HG02852 (cell line): ENCODE measurements around the gene HAGHL.
A peak's percentile ranks its signal among the peaks of the same experiment; 100 is the strongest.
"Not testable (repeated sequence)": the region's sequence is repeated elsewhere in the genome, so short reads cannot be mapped to it uniquely, and the experiment has no call there.

Experiments used
- ATAC-seq: cut with Tn5 transposase; IDR thresholded peaks from one replicate; pipeline ENCODE4 v1.9.1; 2021; ENCODE audit warnings: mild to moderate bottlenecking, moderate library complexity; ENCODE audit not compliant: unreplicated experiment

Gene HAGHL

GRCh38 chr16:706189-707061, 20.5 kb upstream of the HAGHL start:
- ATAC-seq, result no peak

- ATAC-seq, result no peak
These were observed 19.8 kb upstream of the HAGHL start for GRCh38 chr16:707062-707538.

- ATAC-seq, result no peak
These were observed 18.9 kb upstream of the HAGHL start for GRCh38 chr16:708019-708418.

- ATAC-seq, result no peak
These were observed 17.9 kb upstream of the HAGHL start for GRCh38 chr16:708959-709358.

- no peak for ATAC-seq
These were observed 17.1 kb upstream of the HAGHL start for GRCh38 chr16:709566-710499.

- no peak for ATAC-seq
These were observed 16.3 kb upstream of the HAGHL start for GRCh38 chr16:710500-711075.

- no peak for ATAC-seq
These were observed 15.8 kb upstream of the HAGHL start for GRCh38 chr16:711084-711483.

GRCh38 chr16:711548-712320, 15.2 kb upstream of the HAGHL start:
- ATAC-seq, result no peak

- ATAC-seq, result not testable (repeated sequence)
These were observed 14.1 kb upstream of the HAGHL start for GRCh38 chr16:712740-713250.

- no peak for ATAC-seq
These were observed 12.8 kb upstream of the HAGHL start for GRCh38 chr16:714079-714478.

- peak; percentile 66 for ATAC-seq
These were observed 12.1 kb upstream of the HAGHL start, which contains the start of gene METRN for GRCh38 chr16:714558-715476. TSS of gene METRN (plus strand) at chr16:715118. CDS start at chr16:715290, 172 bp downstream.

- ATAC-seq, result peak; percentile 23
These were observed 11.3 kb upstream of the HAGHL start for GRCh38 chr16:715477-716199.

GRCh38 chr16:716200-716568, 10.7 kb upstream of the HAGHL start:
- ATAC-seq, result no peak

- no peak for ATAC-seq
These were observed 10.1 kb upstream of the HAGHL start for GRCh38 chr16:716768-717325.

- no peak for ATAC-seq
These were observed 9.3 kb upstream of the HAGHL start for GRCh38 chr16:717450-718245.

GRCh38 chr16:718389-718788, 8.5 kb upstream of the HAGHL start:
- no peak for ATAC-seq

GRCh38 chr16:718922-719321, 8.0 kb upstream of the HAGHL start:
- ATAC-seq, result no peak
